Caco-2 (cell line): ENCODE measurements around the gene PMM2. TPM values are rescaled to one million over a fixed set of nuclear protein-coding genes. Genes with fewer than 3 reads are reported as not detected.

ENCODE experiments used
- BruUV-seq: library from RNA; stranded (reverse); fragments of 400-500 nt; replicated peaks from 2 replicates; lab custom pipeline; 2021; lab: Mats Ljungman, UMichigan
- CTCF ChIA-PET: fragments of 300-600 bp; sonication (Branson Sonifier 250); formaldehyde crosslinking; loops from one replicate; lab custom pipeline; 2022; ENCODE audit warnings: antibody characterized with exemption; lab: Charles Lee
- POLR2A ChIA-PET: fragments of 300-600 bp; sonication (Branson Sonifier 250); formaldehyde crosslinking; loops from one replicate; lab custom pipeline; 2022; ENCODE audit warnings: antibody characterized with exemption; lab: Charles Lee
- DNase-seq, 2 experiments: peaks; one replicate each; pipeline versions ENCODE4 v3.0.0 to v3.0.0-alpha.2; 2020 to 2022
- H3K27me3 ChIP-seq: replicated peaks from 2 replicates; pipeline ENCODE4 v1.6.0; 2011; ENCODE audit warnings: low read length; ENCODE audit not compliant: control insufficient read depth, insufficient read depth
- H3K36me3 ChIP-seq: 2 replicates; pipeline ENCODE4 v1.5.1; 2011; ENCODE audit warnings: low read length; ENCODE audit not compliant: control insufficient read depth, insufficient read depth
- H3K4me1 ChIP-seq: fragments of 250-450 bp; sonication (Bioruptor Pico); 2 replicates; pipeline ENCODE4 v1.5.1; 2020; ENCODE audit warnings: mild to moderate bottlenecking
- H3K4me3 ChIP-seq: 2 replicates; pipeline ENCODE4 v1.5.1; 2011; ENCODE audit warnings: low read depth, mild to moderate bottlenecking, control low read depth, low read length
- H3K9me3 ChIP-seq: fragments of 250-450 bp; sonication (Bioruptor Pico); 2 replicates; pipeline ENCODE4 v1.5.1; 2020; ENCODE audit warnings: mild to moderate bottlenecking, moderate library complexity
- H3K27ac Mint-ChIP-seq: one replicate; pipeline ENCODE4 v1.8.0; 2022; ENCODE audit warnings: mixed read lengths; ENCODE audit not compliant: unreplicated experiment
- H3K27me3 Mint-ChIP-seq: one replicate; pipeline ENCODE4 v1.8.0; 2022; ENCODE audit warnings: mixed read lengths; ENCODE audit not compliant: insufficient read depth, unreplicated experiment
- H3K36me3 Mint-ChIP-seq: one replicate; pipeline ENCODE4 v1.8.0; 2022; ENCODE audit warnings: mild to moderate bottlenecking, mixed read lengths; ENCODE audit not compliant: insufficient read depth, unreplicated experiment
- H3K4me1 Mint-ChIP-seq: one replicate; pipeline ENCODE4 v1.8.0; 2022; ENCODE audit warnings: low read depth, mixed read lengths; ENCODE audit not compliant: unreplicated experiment
- H3K4me3 Mint-ChIP-seq: one replicate; pipeline ENCODE4 v1.8.0; 2022; ENCODE audit warnings: mild to moderate bottlenecking, moderate library complexity, mixed read lengths; ENCODE audit not compliant: unreplicated experiment
- H3K9me3 Mint-ChIP-seq: one replicate; pipeline ENCODE4 v1.8.0; 2022; ENCODE audit warnings: mixed read lengths; ENCODE audit not compliant: unreplicated experiment
- CTCF ChIP-seq, 2 experiments: fragments of 200-600 bp in 1 of 2; IDR thresholded peaks; 1 replicate in 1 of 2; 2 replicates in 1 of 2; pipeline versions ENCODE4 v1.5.1 to v1.8.0; 2011 to 2022; ENCODE audit warnings: antibody characterized with exemption in 1 of 2, control low read depth in 1 of 2, inconsistent platforms in 1 of 2, low read depth in 1 of 2, low read length in 1 of 2, mild to moderate bottlenecking in 1 of 2, moderate library complexity in 1 of 2; ENCODE audit not compliant: insufficient read depth in 1 of 2, severe bottlenecking in 1 of 2, unreplicated experiment in 1 of 2
- intact Hi-C: fragments of 100-400 bp; cut with micrococcal nuclease; formaldehyde crosslinking; loops from one replicate; pipeline ENCODE4 v1.10.0; 2022; ENCODE audit not compliant: unreplicated experiment
- total RNA-seq: library from RNA; stranded (reverse); gene quantifications from 2 replicates; pipeline ENCODE4 v1.2.3, GENCODE V29; 2022

PMM2 gene
- total RNA-seq, 1 experiment from 2014 or later: 69.0 TPM

- Mint-ChIP-seq H3K27me3 (no peaks in the 10 kb centered on the region), H3K4me1 (no peaks in the 10 kb centered on the region), H3K36me3 (peaks cover 10% of the 10 kb centered on the region), H3K4me3 (no peak overlapping the region), H3K27ac (no peak overlapping the region), H3K9me3 (peaks cover 10% of the 10 kb centered on the region)
- Histone ChIP-seq H3K9me3 (no peaks in the 10 kb centered on the region), H3K4me1 (no peaks in the 10 kb centered on the region), H3K36me3 (no peaks in the 10 kb centered on the region), H3K27me3 (no peaks in the 10 kb centered on the region), H3K4me3 (no peak overlapping the region)
- intact Hi-C loops: no loop called here
- CTCF ChIA-PET: no interaction called here
- TF ChIP-seq CTCF (IDR thresholded peaks at IDR 0.05; ENCODE audit: insufficient read depth in 1 of 2, low read depth in 1 of 2, low read length in 1 of 2, severe bottlenecking in 1 of 2, unreplicated experiment in 1 of 2): no peak
- POLR2A ChIA-PET: no interaction called here
- BruUV-seq: no TSS peak
- no peak for DNase-seq
Observed at GRCh38 chr16:8764525-8765250, 33.0 kb upstream of the PMM2 start.

GRCh38 chr16:8767176-8767575, 30.5 kb upstream of the PMM2 start:
- no peaks in the 10 kb centered on the region for H3K27me3 Mint-ChIP-seq
- Histone ChIP-seq H3K4me1 (no peaks in the 10 kb centered on the region), H3K36me3 (no peaks in the 10 kb centered on the region), H3K27me3 (no peaks in the 10 kb centered on the region), H3K4me3 (no peak overlapping the region), H3K9me3 (no peaks in the 10 kb centered on the region)
- no TSS peak for BruUV-seq
- no peak overlapping the region for H3K4me3 Mint-ChIP-seq
- ChIA-PET CTCF (no interaction called here), POLR2A (no interaction called here)
- peaks cover 2% of the 10 kb centered on the region for H3K9me3 Mint-ChIP-seq
- intact Hi-C loops: no loop called here
- H3K27ac Mint-ChIP-seq: no peak overlapping the region
- H3K4me1 Mint-ChIP-seq: no peaks in the 10 kb centered on the region
- TF ChIP-seq CTCF (IDR thresholded peaks at IDR 0.05; ENCODE audit: insufficient read depth in 1 of 2, low read depth in 1 of 2, low read length in 1 of 2, severe bottlenecking in 1 of 2, unreplicated experiment in 1 of 2): no peak
- no peak for DNase-seq
- H3K36me3 Mint-ChIP-seq: no peaks in the 10 kb centered on the region

GRCh38 chr16:8768283-8768682, 29.4 kb upstream of the PMM2 start:
- H3K9me3 ChIP-seq: no peaks in the 10 kb centered on the region
- H3K36me3 ChIP-seq: no peaks in the 10 kb centered on the region
- TF ChIP-seq CTCF (IDR thresholded peaks at IDR 0.05; ENCODE audit: insufficient read depth in 1 of 2, low read depth in 1 of 2, low read length in 1 of 2, severe bottlenecking in 1 of 2, unreplicated experiment in 1 of 2): no peak
- H3K4me3 ChIP-seq: no peak overlapping the region
- no TSS peak for BruUV-seq
- Mint-ChIP-seq H3K36me3 (no peaks in the 10 kb centered on the region), H3K27ac (no peak overlapping the region), H3K4me3 (no peak overlapping the region), H3K9me3 (no peaks in the 10 kb centered on the region), H3K27me3 (no peaks in the 10 kb centered on the region), H3K4me1 (no peaks in the 10 kb centered on the region)
- no peaks in the 10 kb centered on the region for H3K27me3 ChIP-seq
- intact Hi-C loops: no loop called here
- POLR2A ChIA-PET: no interaction called here
- CTCF ChIA-PET: no interaction called here
- DNase-seq: no peak
- H3K4me1 ChIP-seq: no peaks in the 10 kb centered on the region
